Keratinocyte (primary cell): ENCODE data around the gene RECK. TPM values are rescaled to one million over a fixed set of nuclear protein-coding genes. Genes with fewer than 3 reads are reported as not detected.
"Not testable (repeated sequence)": the region's sequence is repeated elsewhere in the genome, so short reads cannot be mapped to it uniquely, and the experiment has no call there.

ENCODE experiments used
- DNase-seq: peaks from one replicate; pipeline ENCODE4 v3.0.0-alpha.2; 2011; ENCODE audit warnings: low read depth, missing footprints, low spot score
- FAIRE-seq: peaks from 2 replicates; lab custom pipeline; 2011; peaks lifted over from hg19 to GRCh38; lab: Jason Lieb, UNC
- H2AFZ ChIP-seq: 2 replicates; pipeline ENCODE4 v1.6.0; 2012; ENCODE audit warnings: low read length, control low read depth, inconsistent platforms; ENCODE audit not compliant: control insufficient read depth
- H3K27ac ChIP-seq: 2 replicates; pipeline ENCODE4 v1.5.1; 2011; ENCODE audit warnings: low read length; ENCODE audit not compliant: control insufficient read depth, insufficient read depth
- H3K27me3 ChIP-seq: 3 replicates; pipeline ENCODE4 v1.6.0; 2011; ENCODE audit warnings: low read length; ENCODE audit not compliant: control insufficient read depth, insufficient read depth; ENCODE audit errors: extremely low read depth
- H3K36me3 ChIP-seq, 2 experiments: 2 replicates in 1 of 2; 3 replicates in 1 of 2; pipeline ENCODE4 v1.5.1; 2011; ENCODE audit warnings: low read length in 2 of 2, mild to moderate bottlenecking in 1 of 2; ENCODE audit not compliant: control insufficient read depth in 2 of 2, insufficient read depth in 2 of 2; ENCODE audit errors: extremely low read depth in 1 of 2
- H3K4me1 ChIP-seq: 3 replicates; pipeline ENCODE4 v1.5.1; 2011; ENCODE audit warnings: low read length; ENCODE audit not compliant: control insufficient read depth, insufficient read depth; ENCODE audit errors: extremely low read depth
- H3K4me2 ChIP-seq: 3 replicates; pipeline ENCODE4 v1.6.0; 2011; ENCODE audit warnings: low read depth, low read length; ENCODE audit not compliant: control insufficient read depth, insufficient read depth; ENCODE audit errors: extremely low read depth
- H3K4me3 ChIP-seq, 3 experiments: fragments of 200-600 bp in 1 of 3; sonication (generic) in 1 of 3; 2 replicates in 2 of 3; 3 replicates in 1 of 3; pipeline ENCODE4 v1.5.1; 2011 to 2016; ENCODE audit warnings: low read length in 3 of 3, mild to moderate bottlenecking in 3 of 3, control low read depth in 2 of 3, inconsistent platforms in 1 of 3, low read depth in 1 of 3, mixed read lengths in 1 of 3, mixed run types in 1 of 3, moderate library complexity in 1 of 3; ENCODE audit not compliant: control insufficient read depth in 2 of 3, insufficient read depth in 2 of 3; ENCODE audit errors: extremely low read depth in 1 of 3
- H3K79me2 ChIP-seq: 2 replicates; pipeline ENCODE4 v1.6.0; 2012; ENCODE audit warnings: low read length; ENCODE audit not compliant: control insufficient read depth, insufficient read depth
- H3K9ac ChIP-seq: 3 replicates; pipeline ENCODE4 v1.6.0; 2011; ENCODE audit warnings: low read length; ENCODE audit not compliant: control insufficient read depth, insufficient read depth; ENCODE audit errors: extremely low read depth
- H3K9me1 ChIP-seq: 3 replicates; pipeline ENCODE4 v1.6.0; 2011; ENCODE audit warnings: low read length; ENCODE audit not compliant: control insufficient read depth, insufficient read depth; ENCODE audit errors: extremely low read depth
- H3K9me3 ChIP-seq: 2 replicates; pipeline ENCODE4 v1.5.1; 2012; ENCODE audit warnings: low read depth, low read length; ENCODE audit not compliant: control insufficient read depth
- H4K20me1 ChIP-seq: 3 replicates; pipeline ENCODE4 v1.6.0; 2011; ENCODE audit warnings: low read length; ENCODE audit not compliant: control insufficient read depth, insufficient read depth; ENCODE audit errors: extremely low read depth
- CTCF ChIP-seq, 3 experiments: IDR thresholded peaks in 1 of 3; conservative IDR thresholded peaks in 1 of 3; optimal IDR thresholded peaks in 1 of 3; 2 replicates in 2 of 3; 3 replicates in 1 of 3; pipeline versions ENCODE3 to v1.5.1; 2011; ENCODE audit warnings: low read length in 3 of 3, mild to moderate bottlenecking in 3 of 3, moderate library complexity in 2 of 3, control low read depth in 1 of 3, inconsistent platforms in 1 of 3; ENCODE audit not compliant: insufficient read depth in 2 of 3; ENCODE audit errors: extremely low read depth in 1 of 3
- EZH2 ChIP-seq: IDR thresholded peaks from one replicate; pipeline ENCODE4 v1.6.1; 2012; ENCODE audit warnings: inconsistent platforms, mild to moderate bottlenecking, low read length, moderate library complexity
- dilution Hi-C: fragments of 300-500 bp; cut with MboI; formaldehyde crosslinking; loops from one replicate; pipeline ENCODE4 v1.7.0; 2020; ENCODE audit warnings: low sequenced_read_pairs; ENCODE audit not compliant: extremely low pct_ligation_motif_present
- polyA plus RNA-seq, 5 experiments: library from polyadenylated mRNA; depleted of rRNA in 3 of 5; stranded (reverse) in 3 of 5; stranded (forward) in 1 of 5; unstranded in 1 of 5; fragments of >200 nt; gene quantifications; 1 replicate in 1 of 5; 2 replicates in 3 of 5; 3 replicates in 1 of 5; pipeline versions ENCODE4 v1.2.1 to v1.2.3, GENCODE V29; 2011 to 2012; ENCODE audit warnings: missing spikeins in 2 of 5, low read depth in 1 of 5, low replicate concordance in 1 of 5

RECK gene
- polyA plus RNA-seq, 1 donor (not counting 4 experiments of a cell fraction or from before 2014, with no cell fraction given), result 4.6 TPM

GRCh38 chr9:36129139-36129538 is 92.4 kb downstream of the RECK start:
- H3K9ac ChIP-seq, result no peak overlapping the region
- no peak for TF ChIP-seq CTCF (optimal IDR thresholded peaks at IDR 0.05 in 1 of 3, IDR thresholded peaks at IDR 0.05 in 1 of 3, conservative IDR thresholded peaks at IDR 0.05 in 1 of 3; ENCODE audit: extremely low read depth in 1 of 3, insufficient read depth in 2 of 3, low read length in 3 of 3)
- TF ChIP-seq EZH2, result no peak
- no peaks in the 10 kb centered on the region for H3K79me2 ChIP-seq
- H2AFZ ChIP-seq, result no peak overlapping the region
- H3K36me3 ChIP-seq, result peaks cover 0 to 2% of the 10 kb centered on the region in 2 experiments
- peaks cover 6% of the 10 kb centered on the region for H3K4me1 ChIP-seq
- FAIRE-seq, result no peak
- H3K4me3 ChIP-seq, result no peak overlapping the region
- no peak for DNase-seq
- no peaks in the 10 kb centered on the region for H3K9me1 ChIP-seq
- no peak overlapping the region for H3K27ac ChIP-seq
- no peaks in the 10 kb centered on the region for H4K20me1 ChIP-seq
- no peaks in the 10 kb centered on the region for H3K27me3 ChIP-seq
- dilution Hi-C loops, result no loop called here
- no peak overlapping the region for H3K4me2 ChIP-seq
- H3K9me3 ChIP-seq, result no peaks in the 10 kb centered on the region

GRCh38 chr9:36131666-36132065 is 95.0 kb downstream of the RECK start:
- H3K4me3 ChIP-seq, H3K79me2 ChIP-seq, DNase-seq, dilution Hi-C loops, H3K9me1 ChIP-seq, FAIRE-seq, H4K20me1 ChIP-seq, H3K27me3 ChIP-seq, H3K36me3 ChIP-seq, H3K9ac ChIP-seq, H2AFZ ChIP-seq, H3K9me3 ChIP-seq: not testable (repeated sequence)
- Histone ChIP-seq H3K27ac (peak overlapping the region; percentile 18), H3K4me1 (peaks cover 12% of the 10 kb centered on the region), H3K4me2 (peak overlapping the region; percentile 37)

GRCh38 chr9:36132086-36132485 is 95.4 kb downstream of the RECK start:
- H2AFZ ChIP-seq, result no peak overlapping the region
- peak overlapping the region; percentile 18 for H3K27ac ChIP-seq
- H3K9ac ChIP-seq, result no peak overlapping the region
- peak overlapping the region; percentile 37 for H3K4me2 ChIP-seq
- no peaks in the 10 kb centered on the region for H3K36me3 ChIP-seq
- no peak overlapping the region for H3K4me3 ChIP-seq
- no peaks in the 10 kb centered on the region for H3K79me2 ChIP-seq
- dilution Hi-C loops, result no loop called here
- no peaks in the 10 kb centered on the region for H4K20me1 ChIP-seq
- no peak for DNase-seq
- H3K9me1 ChIP-seq, result no peaks in the 10 kb centered on the region
- no peaks in the 10 kb centered on the region for H3K9me3 ChIP-seq
- FAIRE-seq, result no peak
- peaks cover 10% of the 10 kb centered on the region for H3K27me3 ChIP-seq
- TF ChIP-seq EZH2, result no peak
- TF ChIP-seq CTCF (optimal IDR thresholded peaks at IDR 0.05 in 1 of 3, IDR thresholded peaks at IDR 0.05 in 1 of 3, conservative IDR thresholded peaks at IDR 0.05 in 1 of 3; ENCODE audit: extremely low read depth in 1 of 3, insufficient read depth in 2 of 3, low read length in 3 of 3), result no peak
- H3K4me1 ChIP-seq, result peaks cover 12% of the 10 kb centered on the region
